ENCODE data around the gene WDHD1.
A peak's percentile ranks its signal among the peaks of the same experiment; 100 is the strongest.
"Not testable (repeated sequence)": the region's sequence is repeated elsewhere in the genome, so short reads cannot be mapped to it uniquely, and the experiment has no call there.

WDHD1 gene

DNA sequence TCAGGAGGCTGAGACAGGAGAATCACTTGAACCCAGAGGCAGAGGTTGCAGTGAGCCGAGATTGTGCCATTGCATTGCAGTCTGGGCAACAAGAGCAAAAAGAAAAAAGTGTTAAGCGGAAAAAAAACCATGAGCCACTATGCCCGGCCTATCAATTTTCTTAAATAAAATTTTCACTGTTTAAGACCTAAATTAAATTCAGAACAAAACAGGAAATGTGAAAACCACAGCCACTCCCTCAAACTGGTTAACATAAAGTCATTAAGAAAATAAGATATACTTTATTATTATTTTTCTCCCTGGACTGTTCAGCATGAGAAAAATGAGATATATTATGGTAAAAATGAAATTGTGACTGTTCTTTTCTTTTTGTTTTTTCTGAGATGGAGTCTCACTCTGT is 79.7 kb downstream of the WDHD1 start:
- no peak for DNase-seq

DNA sequence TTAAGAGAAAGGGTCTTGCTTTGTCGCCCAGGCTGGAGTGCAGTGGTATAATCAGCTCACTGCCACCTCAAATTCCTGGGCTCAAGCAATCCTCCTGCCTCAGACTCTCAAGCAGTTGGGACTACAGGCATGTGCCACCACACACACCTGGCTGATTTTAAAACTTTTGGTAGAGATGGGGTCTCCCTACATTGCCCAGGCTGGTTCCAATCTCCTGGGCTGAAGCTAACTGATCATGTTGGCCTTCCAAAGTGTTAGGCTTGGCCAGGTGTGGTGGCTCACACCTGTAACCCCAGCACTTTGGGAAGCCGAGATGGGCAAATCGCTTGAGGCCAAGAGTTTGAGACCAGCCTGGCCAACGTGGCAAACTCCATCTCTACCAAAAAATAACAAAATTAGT is 80.4 kb downstream of the WDHD1 start:
- no peak for DNase-seq

DNA sequence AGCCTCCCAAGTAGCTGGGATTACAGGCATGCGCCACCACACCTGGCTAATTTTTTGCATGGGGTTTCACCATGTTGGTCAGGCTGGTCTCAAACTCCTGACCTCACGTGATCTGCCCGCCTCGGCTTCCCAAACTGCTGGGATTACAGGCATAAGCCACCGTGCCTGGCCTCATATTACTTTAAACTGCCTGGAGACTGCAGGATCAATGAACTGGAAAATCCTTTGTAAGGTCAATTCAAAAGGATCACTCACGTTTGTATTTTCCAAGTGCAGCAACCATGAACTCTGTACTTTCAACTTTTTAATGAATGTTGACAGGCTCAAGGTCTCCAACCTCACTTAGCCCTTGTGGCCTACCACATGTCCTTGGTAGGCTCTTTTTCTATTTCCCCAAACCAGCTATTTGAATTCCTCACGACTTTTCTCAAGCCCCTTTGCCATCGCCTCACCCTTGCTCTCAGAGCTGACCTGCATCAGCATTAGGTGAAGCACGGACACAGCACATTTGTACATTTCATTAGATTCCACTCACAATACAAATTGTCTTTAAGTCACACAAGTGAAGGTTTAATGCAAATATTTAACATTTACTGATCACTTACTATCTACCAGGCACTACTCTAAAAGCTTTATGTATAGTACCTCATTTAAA is 82.0 kb downstream of the WDHD1 start:
- DNase-seq, result no peak

DNA sequence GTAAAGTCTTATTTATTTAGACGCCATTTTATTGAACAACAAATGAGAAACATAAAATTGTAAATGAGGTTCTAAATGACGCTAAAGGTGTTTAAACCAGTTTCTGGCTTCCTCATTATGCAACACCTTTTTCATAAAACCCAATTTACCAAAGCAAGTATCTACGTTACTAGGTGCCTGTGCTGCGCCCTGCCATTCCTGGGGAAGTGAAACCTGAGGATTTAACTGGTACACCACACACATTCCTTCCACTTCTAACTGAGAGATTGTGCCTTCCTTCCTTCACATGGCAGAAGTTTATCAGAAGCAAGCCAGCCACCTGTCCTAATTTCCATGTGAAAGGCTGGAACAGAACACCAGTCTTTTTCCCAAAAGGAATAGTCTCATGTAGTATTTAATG is 84.0 kb downstream of the WDHD1 start:
- DNase-seq, result no peak

DNA sequence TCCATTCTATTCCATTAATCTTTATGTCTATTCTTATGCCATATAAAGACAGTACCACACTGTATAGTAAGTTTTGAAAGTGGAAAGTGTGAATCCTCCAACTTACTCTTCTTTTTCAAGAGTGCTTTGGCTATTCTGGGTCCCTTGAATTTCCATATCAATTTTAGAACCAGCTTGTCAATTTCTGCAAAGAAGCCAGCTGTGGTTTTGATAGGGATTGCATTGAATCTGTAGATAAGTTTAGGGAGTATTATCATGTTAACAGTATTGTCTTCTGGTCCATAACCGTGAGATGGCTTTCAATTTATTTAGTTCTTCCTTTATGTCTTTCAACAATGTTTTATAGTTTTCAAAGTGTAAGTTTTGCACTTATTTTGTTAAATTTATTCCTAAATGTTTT is 90.1 kb downstream of the WDHD1 start:
- no peak for DNase-seq

DNA sequence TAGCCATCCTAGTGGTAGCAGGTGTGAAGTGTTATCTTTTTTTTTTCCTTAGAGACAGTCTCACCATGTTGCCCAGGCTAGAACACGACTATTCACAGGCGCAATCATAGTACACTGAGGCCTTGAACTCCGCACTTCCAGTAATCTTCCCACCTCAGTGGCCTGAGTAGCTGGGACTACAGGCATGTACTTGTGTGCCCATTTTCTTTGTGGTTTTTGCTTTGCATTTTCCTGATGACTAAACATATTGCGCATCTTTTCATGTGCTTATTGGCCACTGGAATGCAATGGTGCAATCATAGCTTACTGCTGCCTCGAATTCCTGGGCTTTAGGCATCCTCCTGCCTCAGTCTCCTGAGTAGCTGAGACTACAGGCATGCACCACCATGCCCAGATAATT is 90.9 kb downstream of the WDHD1 start:
- no peak for DNase-seq

DNA sequence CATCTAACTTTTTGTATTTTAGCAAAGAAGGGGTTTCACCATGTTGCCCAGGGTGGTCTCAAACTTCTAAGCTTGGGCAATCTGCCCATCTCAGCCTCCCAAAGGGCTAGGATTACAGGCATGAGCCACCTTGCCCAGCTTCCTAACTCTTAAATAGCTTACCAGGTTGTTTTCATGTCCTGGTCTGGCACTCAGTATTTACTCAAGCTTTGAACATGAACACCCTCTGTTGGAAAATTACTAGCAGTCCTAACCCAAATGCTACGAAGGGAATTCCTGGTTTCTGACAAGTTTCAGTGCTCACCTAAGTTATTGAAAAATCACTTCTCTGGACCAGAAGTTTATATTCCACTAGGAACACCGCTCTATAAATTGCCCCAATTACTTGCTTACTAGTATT is 91.8 kb downstream of the WDHD1 start:
- no peak for DNase-seq

DNA sequence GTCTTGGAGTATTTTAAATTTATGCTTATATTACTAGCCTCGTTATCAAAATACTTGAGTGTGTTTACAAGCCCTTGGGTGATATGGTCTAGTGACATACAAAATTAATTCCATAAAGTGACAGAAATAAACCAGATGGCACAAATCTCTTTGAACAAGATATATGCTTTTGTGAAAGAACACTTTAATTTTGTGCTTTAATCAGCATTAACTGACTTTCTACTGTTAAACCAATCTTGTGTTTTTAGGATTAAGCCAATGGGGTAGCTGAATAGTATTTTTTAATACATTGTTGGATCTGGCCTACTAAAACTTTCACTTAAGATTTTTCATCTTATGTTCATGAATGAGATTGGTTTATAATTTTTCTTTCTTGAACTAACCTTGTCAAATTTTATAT is 93.9 kb downstream of the WDHD1 start:
- DNase-seq, result no peak

DNA sequence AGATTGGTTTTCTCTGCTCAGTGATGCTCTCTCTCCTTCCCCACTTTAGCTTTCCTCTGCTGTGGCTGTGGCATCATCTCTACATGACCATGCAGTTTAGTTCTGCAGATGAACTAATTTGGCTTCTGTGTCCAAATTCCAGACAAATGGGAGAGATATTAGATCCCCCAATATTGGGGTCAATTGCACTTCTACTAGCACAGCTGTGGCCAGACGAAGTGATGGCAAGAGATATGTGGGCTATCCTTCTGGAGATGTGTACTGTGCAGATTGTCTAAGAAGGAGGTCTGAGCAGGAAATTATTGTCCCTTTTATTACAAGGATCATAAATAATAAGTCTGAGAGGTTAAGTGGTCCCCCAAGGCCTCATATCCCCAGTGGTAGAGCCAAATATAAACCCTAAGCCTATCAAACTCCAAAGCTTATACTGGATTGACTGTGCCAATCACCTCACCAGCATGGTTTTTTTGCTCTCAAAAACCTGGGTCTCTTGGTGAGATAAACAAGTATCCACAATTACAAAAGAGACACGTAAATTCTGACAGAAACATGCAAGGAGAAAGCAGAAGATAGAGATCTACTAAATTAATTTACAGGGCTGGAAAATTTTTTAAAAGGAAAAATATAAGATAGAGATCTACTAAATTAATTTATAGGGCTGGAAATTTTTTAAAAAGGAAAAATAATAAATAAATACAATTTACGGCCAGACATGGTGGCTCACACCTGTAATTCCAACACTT is 95.1 kb downstream of the WDHD1 start:
- DNase-seq, result no peak

DNA sequence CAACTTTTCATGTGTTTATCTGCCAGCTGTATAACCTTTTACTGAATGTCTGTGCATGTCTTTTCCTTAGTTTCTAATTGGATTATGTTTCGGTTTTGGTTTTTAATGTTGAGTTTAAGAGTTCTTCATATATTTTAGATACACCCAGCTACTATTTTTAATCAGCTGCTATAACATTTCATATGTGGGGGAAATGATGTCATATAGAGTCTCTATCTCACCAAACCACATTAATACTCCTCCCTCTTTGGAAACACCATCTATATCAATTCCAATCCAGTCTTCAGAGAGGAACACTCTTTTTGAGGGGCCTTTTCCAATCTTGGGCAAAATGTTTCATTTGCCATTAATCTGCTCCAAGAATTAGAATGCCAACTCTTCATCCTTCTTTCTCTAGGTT is 95.8 kb downstream of the WDHD1 start:
- no peak for DNase-seq

DNA sequence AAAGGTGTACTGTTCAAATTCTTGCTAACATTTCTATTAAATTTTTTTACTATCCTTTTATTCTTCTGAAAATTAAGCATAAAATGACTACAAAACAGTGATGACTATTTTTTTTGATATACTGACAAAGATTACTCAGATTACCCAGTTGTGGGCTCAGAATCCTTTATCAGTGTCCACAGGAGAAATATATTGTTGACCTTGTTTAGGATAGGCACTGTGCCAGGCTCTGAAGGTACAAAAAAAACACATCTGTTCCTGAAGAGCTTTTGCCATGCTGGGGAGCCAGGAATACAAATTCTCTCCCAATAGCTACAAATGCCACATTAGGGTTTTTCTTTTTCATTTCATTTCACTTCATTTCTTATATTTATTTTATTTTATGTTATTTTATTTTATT is 97.3 kb downstream of the WDHD1 start:
- no peak for DNase-seq

DNA sequence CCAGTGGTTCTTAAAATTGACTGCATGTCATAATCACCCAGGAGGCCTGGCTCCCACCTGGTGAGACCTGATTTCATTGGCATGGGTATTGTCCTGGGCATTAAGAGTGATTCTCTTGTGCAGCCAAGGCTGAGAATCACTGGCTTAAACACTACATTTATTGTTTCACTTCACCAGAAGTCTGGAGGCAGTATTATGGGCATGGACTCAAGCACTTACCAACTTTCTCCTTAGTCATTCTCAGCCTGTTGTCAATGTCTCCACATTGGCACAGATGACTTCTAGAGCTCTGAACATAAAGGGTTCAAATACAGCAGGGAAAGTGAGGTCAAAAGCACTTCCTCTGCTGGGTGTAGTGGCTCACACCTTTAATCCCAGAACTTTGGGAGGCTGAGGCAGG is 98.7 kb downstream of the WDHD1 start:
- no peak for DNase-seq

DNA sequence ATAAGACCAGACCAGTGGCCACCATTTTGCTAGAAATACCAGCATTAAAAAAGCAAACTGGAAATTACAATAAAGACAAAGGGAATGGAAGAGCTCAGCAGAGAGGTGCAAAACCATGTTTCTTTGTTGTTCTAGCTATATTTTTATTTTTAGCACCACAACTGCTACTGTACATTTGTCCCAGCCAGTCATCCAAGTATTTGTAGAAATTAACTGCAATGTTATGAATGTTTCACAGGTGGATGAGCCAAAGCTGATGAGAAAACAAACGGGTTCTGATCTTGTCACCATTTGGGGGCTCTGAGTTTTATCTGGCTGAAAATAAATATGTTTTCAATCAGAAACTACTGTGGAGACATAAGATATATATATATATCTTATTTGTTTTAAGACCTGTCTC is 99.3 kb downstream of the WDHD1 start:
- no peak for DNase-seq

DNA sequence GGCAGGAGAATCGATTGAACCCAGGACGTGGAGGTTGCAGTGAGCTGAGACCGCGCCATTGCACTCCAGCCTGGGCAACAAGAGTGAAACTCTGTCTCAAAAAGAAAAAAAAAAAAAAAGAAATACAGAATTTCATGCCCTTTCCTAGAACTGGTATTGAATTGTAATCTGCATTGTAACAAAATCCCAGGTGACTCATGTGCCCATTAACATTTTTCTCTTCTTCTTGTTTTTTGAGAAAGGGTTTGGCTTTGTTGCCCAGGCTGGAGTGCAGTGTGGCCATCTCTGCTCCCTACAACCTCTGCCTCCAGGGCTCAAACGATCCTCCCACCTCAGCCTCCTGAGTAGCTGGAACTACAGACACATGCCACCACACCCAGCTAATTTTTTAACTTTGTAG is 100.3 kb downstream of the WDHD1 start:
- not testable (repeated sequence) for DNase-seq

DNA sequence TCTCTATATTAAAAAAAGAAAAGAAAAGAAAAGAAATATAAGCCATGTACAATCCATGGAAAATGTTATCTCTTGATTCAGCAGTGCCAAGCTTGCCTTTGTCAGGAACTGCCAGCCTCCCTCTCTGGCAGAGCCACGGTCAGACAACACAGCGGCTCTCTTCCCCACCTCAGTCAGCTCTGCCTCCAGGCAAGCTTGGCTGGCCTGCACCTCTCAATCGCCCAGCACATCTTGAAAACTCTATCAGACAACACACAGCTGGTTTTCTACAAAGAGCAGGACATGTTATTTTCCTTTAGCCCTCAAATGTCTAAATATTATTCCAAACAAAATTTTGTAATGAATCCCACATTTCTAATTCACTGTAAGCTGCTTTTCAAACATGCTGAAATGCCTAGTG is 104.3 kb downstream of the WDHD1 start:
- no peak for DNase-seq

DNA sequence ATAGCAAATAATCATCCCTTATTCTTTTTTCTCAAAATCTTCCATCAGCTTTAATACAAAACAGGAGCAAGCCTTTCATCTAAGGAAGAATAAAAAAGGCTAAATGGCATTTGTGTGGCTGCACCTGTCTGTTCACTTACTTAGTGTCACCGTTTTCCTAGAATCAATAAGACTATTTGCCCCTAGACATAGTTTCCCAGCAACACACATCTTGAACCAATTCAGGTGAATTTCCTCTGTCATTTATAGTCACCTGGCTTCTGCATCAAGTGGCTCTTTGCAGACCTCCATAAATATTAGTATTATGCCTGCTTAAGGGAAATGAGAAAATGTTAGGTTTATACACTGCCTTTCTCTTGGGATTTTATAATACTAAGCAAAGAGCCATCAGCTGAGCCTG is 106.8 kb downstream of the WDHD1 start:
- no peak for DNase-seq

DNA sequence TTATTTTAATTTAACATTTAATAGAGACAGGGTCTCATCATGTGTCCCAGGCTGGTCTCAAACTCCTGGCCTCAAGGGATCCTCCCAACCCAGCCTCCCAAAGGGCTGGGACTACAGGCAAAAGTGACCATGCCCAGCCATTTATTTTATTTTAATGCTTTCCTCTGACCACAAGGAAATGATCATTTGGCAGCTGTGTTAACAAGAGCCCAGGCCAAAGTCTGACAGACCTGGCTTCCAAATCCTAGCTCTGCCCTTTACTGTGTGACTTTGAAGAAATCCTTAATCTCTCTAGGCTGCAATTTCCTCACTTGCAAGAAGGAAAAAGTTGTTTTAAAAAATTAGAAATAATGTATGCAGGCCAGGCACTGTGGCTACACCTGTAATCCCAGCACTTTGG is 107.6 kb downstream of the WDHD1 start:
- no peak for DNase-seq

DNA sequence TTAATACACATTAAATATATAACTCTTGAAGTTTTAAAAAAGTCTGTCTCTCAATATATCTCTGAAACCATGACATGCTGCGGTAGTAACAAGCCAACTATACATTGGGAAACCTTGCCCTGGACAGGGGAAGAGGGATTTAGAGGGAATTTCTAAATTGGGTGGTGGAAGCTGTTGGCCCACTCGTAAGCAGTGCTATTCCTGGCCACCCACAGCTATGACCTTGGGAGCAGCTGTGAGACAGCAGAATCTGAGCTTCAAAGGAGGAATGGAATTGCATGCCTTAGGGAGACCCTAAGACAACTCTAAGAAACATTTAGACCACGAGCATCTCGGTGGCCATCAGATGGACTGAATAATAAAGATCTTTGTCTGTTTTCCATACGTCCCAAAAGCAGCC is 108.5 kb downstream of the WDHD1 start:
- DNase-seq, result no peak

DNA sequence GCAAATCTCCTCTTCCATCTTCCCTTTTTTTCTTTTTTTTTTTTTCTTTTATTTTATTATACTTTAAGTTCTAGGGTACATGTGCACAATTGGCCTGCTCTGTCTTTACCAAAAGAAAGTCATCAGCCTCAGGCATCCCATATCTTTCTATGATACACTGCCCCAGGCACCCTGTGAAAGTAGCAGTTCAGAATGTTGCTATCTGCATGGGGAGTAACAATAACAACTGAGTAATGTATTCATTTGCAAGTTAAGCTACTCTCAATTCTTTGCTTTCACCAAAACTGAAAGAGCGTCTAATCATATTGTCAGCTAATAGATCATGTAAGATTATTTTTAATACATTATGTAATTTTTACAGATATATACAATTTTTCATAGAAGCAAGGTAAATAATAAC is 110.8 kb downstream of the WDHD1 start:
- no peak for DNase-seq

DNA sequence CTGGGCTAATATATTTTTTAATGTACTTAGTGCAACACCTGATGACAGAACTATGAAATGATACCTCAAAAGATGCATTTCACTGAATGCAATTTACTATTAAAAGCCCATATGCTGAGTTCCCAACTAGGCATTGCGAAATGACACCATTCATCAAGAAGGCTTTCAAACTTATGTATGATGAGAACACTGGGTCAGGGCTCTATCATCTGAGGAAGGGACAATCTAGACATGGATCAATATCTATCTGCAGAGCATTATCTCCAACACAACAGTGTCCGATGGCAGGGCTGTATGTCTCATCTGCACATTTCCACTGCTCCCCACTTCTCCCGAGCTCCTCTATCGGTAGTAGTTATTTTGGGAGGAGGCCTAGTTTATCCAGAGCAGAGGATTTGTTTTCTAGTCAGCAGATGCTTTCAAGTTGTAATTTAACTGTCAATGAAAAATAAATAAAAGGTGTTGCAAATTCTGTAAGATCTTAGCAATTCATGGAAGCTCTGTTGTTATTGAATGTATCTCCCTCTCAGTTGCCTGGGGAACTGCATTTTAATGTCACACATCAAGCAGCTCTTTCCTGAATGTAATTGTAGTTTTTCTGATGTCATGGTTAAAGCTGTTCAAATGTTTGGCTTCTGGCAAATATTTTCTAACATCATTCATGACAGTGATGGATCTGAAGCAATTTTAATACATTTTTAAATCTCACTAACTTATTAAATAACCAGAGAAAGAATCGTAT is 116.9 kb downstream of the WDHD1 start:
- DNase-seq, result no peak

DNA sequence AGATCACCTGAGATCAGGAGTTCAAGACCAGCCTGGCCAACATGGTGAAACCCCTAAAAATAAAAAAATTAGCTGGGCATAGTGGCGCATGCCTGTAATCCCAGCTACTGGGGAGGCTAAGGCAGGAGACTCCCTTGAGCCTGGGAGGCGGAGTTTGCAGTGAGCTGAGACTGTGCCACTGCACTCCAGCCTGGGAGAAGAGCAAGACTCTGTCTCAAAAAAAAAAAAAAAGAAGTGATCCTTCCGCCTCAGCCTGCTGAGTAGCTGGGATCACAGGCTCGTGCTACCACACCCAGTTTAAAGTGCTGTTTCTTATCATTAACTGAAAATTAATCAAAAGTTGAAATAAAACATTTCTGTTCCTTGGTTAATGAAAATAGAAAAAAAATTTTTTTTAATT is 117.9 kb downstream of the WDHD1 start:
- DNase-seq, result not testable (repeated sequence)

DNA sequence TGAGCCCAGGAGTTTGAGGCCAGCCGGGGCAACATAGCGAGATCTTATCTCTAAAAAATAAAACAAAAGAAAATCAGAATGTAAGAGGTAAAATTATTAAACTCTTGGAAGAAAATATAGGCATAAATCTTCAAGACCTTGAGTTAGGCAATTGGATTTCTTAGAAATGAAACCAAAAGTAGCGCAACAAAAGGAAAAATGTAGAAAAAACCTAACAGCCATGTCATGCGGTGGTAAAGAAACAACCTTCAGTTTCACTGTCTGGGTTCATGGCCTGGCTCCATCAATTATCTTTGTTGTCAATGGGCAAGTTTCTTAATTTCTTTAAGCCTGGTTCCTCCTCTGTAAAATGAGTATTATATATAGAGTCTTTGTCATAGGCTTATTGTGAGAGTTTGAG is 118.7 kb downstream of the WDHD1 start:
- peak; percentile 46 for DNase-seq

DNA sequence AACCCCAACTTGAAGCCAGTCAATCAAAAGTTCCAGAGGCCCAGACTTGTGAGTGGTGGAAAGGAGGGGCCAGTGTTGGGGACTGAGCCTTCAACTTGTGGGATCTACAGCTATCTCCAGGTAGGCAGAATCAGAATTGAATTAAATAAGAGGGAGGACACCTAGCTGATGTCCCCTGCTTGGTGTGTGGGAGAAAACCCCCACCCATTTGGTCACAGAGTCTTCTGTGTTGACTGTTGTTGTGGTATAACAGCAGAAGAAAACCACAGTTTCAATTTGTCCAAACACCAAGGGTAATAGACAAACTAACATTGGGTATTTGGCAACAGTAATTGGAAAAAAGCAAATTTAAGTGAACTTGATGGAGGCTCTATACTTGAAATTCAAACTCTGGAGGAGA is 120.8 kb downstream of the WDHD1 start:
- peak; percentile 44 for DNase-seq
